Kidney epithelial cell (primary cell): ENCODE data around the gene AP1M2. TPM values are rescaled to one million over a fixed set of nuclear protein-coding genes. Genes with fewer than 3 reads are reported as not detected.

ENCODE experiments used
- DNase-seq: peaks from one replicate; pipeline ENCODE4 v3.0.0-alpha.2; 2010; ENCODE audit warnings: low read depth
- H3K27me3 ChIP-seq: 2 replicates; pipeline ENCODE4 v1.6.0; 2011; ENCODE audit warnings: low read length; ENCODE audit not compliant: control insufficient read depth, insufficient read depth
- H3K36me3 ChIP-seq: 2 replicates; pipeline ENCODE4 v1.5.1; 2011; ENCODE audit warnings: low read length; ENCODE audit not compliant: control insufficient read depth, insufficient read depth
- H3K4me3 ChIP-seq: 2 replicates; pipeline ENCODE4 v1.5.1; 2011; ENCODE audit warnings: low read depth, mild to moderate bottlenecking, control low read depth, low read length
- CTCF ChIP-seq: IDR thresholded peaks from 2 replicates; pipeline ENCODE4 v1.5.1; 2011; ENCODE audit warnings: mild to moderate bottlenecking, moderate library complexity, low read length, control low read depth, inconsistent platforms; ENCODE audit not compliant: insufficient read depth, poor library complexity, severe bottlenecking
- total RNA-seq: library from RNA; depleted of rRNA; stranded (reverse); fragments of >200 nt; gene quantifications from 2 replicates; pipeline ENCODE4 v1.2.3, GENCODE V29; 2015

The AP1M2 gene
- total RNA-seq, 1 donor from 2014 or later: 73.7 TPM

GRCh38 chr19:10617409-10618121 is 30.5 kb upstream of the AP1M2 start:
- peak; percentile 42 for DNase-seq
- no peaks in the 10 kb centered on the region for H3K27me3 ChIP-seq
- H3K4me3 ChIP-seq: no peak overlapping the region
- H3K36me3 ChIP-seq: no peaks in the 10 kb centered on the region
- TF ChIP-seq CTCF: no peak

GRCh38 chr19:10615429-10616023 is 28.4 kb upstream of the AP1M2 start:
- no peak for TF ChIP-seq CTCF
- Histone ChIP-seq H3K36me3 (no peaks in the 10 kb centered on the region), H3K27me3 (no peaks in the 10 kb centered on the region), H3K4me3 (no peak overlapping the region)
- DNase-seq: no peak

GRCh38 chr19:10612499-10613119 is 25.5 kb upstream of the AP1M2 start:
- Histone ChIP-seq H3K27me3 (no peaks in the 10 kb centered on the region), H3K36me3 (no peaks in the 10 kb centered on the region), H3K4me3 (no peak overlapping the region)
- DNase-seq: no peak
- TF ChIP-seq CTCF: no peak

- no peaks in the 10 kb centered on the region for H3K36me3 ChIP-seq
- H3K4me3 ChIP-seq: no peak overlapping the region
- no peak for TF ChIP-seq CTCF
- DNase-seq: no peak
- no peaks in the 10 kb centered on the region for H3K27me3 ChIP-seq
Observed at GRCh38 chr19:10611907-10612306, 24.8 kb upstream of the AP1M2 start.

- no peak overlapping the region for H3K4me3 ChIP-seq
- no peaks in the 10 kb centered on the region for H3K27me3 ChIP-seq
- H3K36me3 ChIP-seq: no peaks in the 10 kb centered on the region
- TF ChIP-seq CTCF: no peak
- DNase-seq: no peak
Observed at GRCh38 chr19:10604460-10604980, 17.4 kb upstream of the AP1M2 start.
